H1 (cell line): ENCODE results near the gene ZNF516. TPM values are rescaled to one million over a fixed set of nuclear protein-coding genes. Genes with fewer than 3 reads are reported as not detected.

Experiments
- CTCF ChIA-PET: fragments of 300-600 bp; sonication (Branson Sonifier 250); formaldehyde crosslinking; loops from one replicate; lab custom pipeline; 2021; ENCODE audit not compliant: partially characterized antibody; lab: Charles Lee
- POLR2A ChIA-PET: fragments of 300-600 bp; sonication (Branson Sonifier 250); formaldehyde crosslinking; loops from one replicate; lab custom pipeline; 2021; ENCODE audit warnings: inconsistent platforms; ENCODE audit not compliant: partially characterized antibody; lab: Charles Lee
- DNase-seq, 2 experiments: peaks; one replicate each; pipeline versions ENCODE4 v3.0.0 to v3.0.0-alpha.2; 2010 to 2022; ENCODE audit warnings: low spot score in 2 of 2, low read depth in 1 of 2, mixed read lengths in 1 of 2
- FAIRE-seq: peaks from 2 replicates; lab custom pipeline; 2011; peaks lifted over from hg19 to GRCh38; lab: Jason Lieb, UNC
- H2AFZ ChIP-seq: 2 replicates; pipeline ENCODE4 v1.8.1; 2012; ENCODE audit warnings: low read length, inconsistent platforms
- H2AK5ac ChIP-seq: 2 replicates; pipeline ENCODE4 v1.6.1; 2013; ENCODE audit warnings: low read depth, low read length
- H2BK120ac ChIP-seq: replicated peaks from 2 replicates; pipeline ENCODE3; 2013; ENCODE audit warnings: low read depth, low read length, inconsistent platforms
- H2BK12ac ChIP-seq: 2 replicates; pipeline ENCODE4 v1.6.1; 2013; ENCODE audit warnings: low read depth, low read length
- H2BK15ac ChIP-seq: 2 replicates; pipeline ENCODE4 v1.6.1; 2013; ENCODE audit warnings: low read length
- H2BK20ac ChIP-seq: 2 replicates; pipeline ENCODE4 v1.6.1; 2013; ENCODE audit warnings: low read length
- H2BK5ac ChIP-seq: 2 replicates; pipeline ENCODE4 v1.6.1; 2013; ENCODE audit warnings: low read depth, low read length
- H3K14ac ChIP-seq: 2 replicates; pipeline ENCODE4 v1.6.1; 2013; ENCODE audit warnings: inconsistent platforms; ENCODE audit not compliant: insufficient read length
- H3K18ac ChIP-seq: 2 replicates; pipeline ENCODE4 v1.6.1; 2013; ENCODE audit warnings: low read length; ENCODE audit errors: extremely low read depth
- H3K23ac ChIP-seq: 2 replicates; pipeline ENCODE4 v1.6.1; 2013; ENCODE audit warnings: inconsistent platforms; ENCODE audit not compliant: insufficient read length
- H3K23me2 ChIP-seq: 2 replicates; pipeline ENCODE4 v1.6.1; 2013; ENCODE audit warnings: low read depth, low read length
- H3K27ac ChIP-seq: 2 replicates; pipeline ENCODE4 v1.6.1; 2011; ENCODE audit warnings: low read depth, low read length, inconsistent platforms
- H3K27me3 ChIP-seq, 4 experiments: replicated peaks in 1 of 4; 1 replicate in 1 of 4; 2 replicates in 3 of 4; pipeline versions ENCODE4 v1.6.1 to v1.8.1; 2011 to 2013; ENCODE audit warnings: low read length in 3 of 4, mild to moderate bottlenecking in 3 of 4, inconsistent platforms in 2 of 4, mixed read lengths in 2 of 4, moderate library complexity in 1 of 4; ENCODE audit not compliant: control insufficient read depth in 3 of 4, insufficient read depth in 3 of 4; ENCODE audit errors: extremely low read depth in 1 of 4
- H3K36me3 ChIP-seq, 4 experiments: 2 replicates each; pipeline versions ENCODE4 v1.6.1 to v1.8.1; 2011 to 2013; ENCODE audit warnings: mild to moderate bottlenecking in 4 of 4, low read length in 3 of 4, moderate library complexity in 2 of 4, control low read depth in 1 of 4, inconsistent platforms in 1 of 4; ENCODE audit not compliant: insufficient read depth in 4 of 4, control insufficient read depth in 2 of 4
- H3K4ac ChIP-seq: replicated peaks from 2 replicates; pipeline ENCODE3; 2013; ENCODE audit warnings: low read length, low read depth, mixed read lengths, inconsistent platforms; ENCODE audit not compliant: insufficient read length
- H3K4me1 ChIP-seq, 4 experiments: replicated peaks in 1 of 4; 1 replicate in 1 of 4; 2 replicates in 3 of 4; pipeline versions ENCODE4 v1.6.1 to v1.8.1; 2011 to 2013; ENCODE audit warnings: low read length in 3 of 4, inconsistent platforms in 2 of 4, mixed read lengths in 1 of 4; ENCODE audit not compliant: insufficient read depth in 4 of 4, control insufficient read depth in 3 of 4
- H3K4me2 ChIP-seq, 2 experiments: 2 replicates each; pipeline versions ENCODE4 v1.6.1 to v1.8.1; 2011 to 2013; ENCODE audit warnings: low read depth in 2 of 2, low read length in 2 of 2, control low read depth in 1 of 2, inconsistent platforms in 1 of 2, mild to moderate bottlenecking in 1 of 2; ENCODE audit not compliant: insufficient read depth in 1 of 2
- H3K4me3 ChIP-seq, 4 experiments: fragments of 200-600, 300-600 bp in 1 of 4; sonication (generic), shearing (Covaris generic), sonication (Bioruptor Twin) in 1 of 4; 2 replicates each; pipeline versions ENCODE4 v1.5.1 to v1.8.1; 2011 to 2016; ENCODE audit warnings: low read length in 4 of 4, low read depth in 3 of 4, control low read depth in 2 of 4, inconsistent platforms in 2 of 4, mild to moderate bottlenecking in 2 of 4, mixed read lengths in 1 of 4, moderate library complexity in 1 of 4; ENCODE audit not compliant: insufficient read depth in 2 of 4; ENCODE audit errors: extremely low read depth in 1 of 4
- H3K56ac ChIP-seq: replicated peaks from 2 replicates; pipeline ENCODE3; 2013; ENCODE audit warnings: low read depth, mild to moderate bottlenecking, mixed read lengths, low read length, inconsistent platforms; ENCODE audit not compliant: insufficient read length
- H3K79me1 ChIP-seq: 2 replicates; pipeline ENCODE4 v1.6.1; 2013; ENCODE audit warnings: low read depth, low read length, control low read depth
- H3K79me2 ChIP-seq, 2 experiments: 2 replicates each; pipeline versions ENCODE4 v1.6.1 to v1.8.1; 2012 to 2013; ENCODE audit warnings: low read length in 2 of 2, mild to moderate bottlenecking in 2 of 2, inconsistent platforms in 1 of 2; ENCODE audit not compliant: insufficient read depth in 2 of 2, control insufficient read depth in 1 of 2
- H3K9ac ChIP-seq, 4 experiments: replicated peaks in 1 of 4; 1 replicate in 1 of 4; 2 replicates in 3 of 4; pipeline versions ENCODE4 v1.6.1 to v1.8.1; 2011 to 2013; ENCODE audit warnings: low read depth in 3 of 4, low read length in 3 of 4, control low read depth in 2 of 4, mild to moderate bottlenecking in 2 of 4, moderate library complexity in 2 of 4, inconsistent platforms in 1 of 4; ENCODE audit errors: extremely low read depth in 1 of 4
- H3K9me3 ChIP-seq, 2 experiments: 2 replicates each; pipeline versions ENCODE4 v1.6.1 to v1.8.1; 2012 to 2013; ENCODE audit warnings: mild to moderate bottlenecking in 2 of 2, moderate library complexity in 2 of 2, control low read depth in 1 of 2, inconsistent platforms in 1 of 2, low read depth in 1 of 2, low read length in 1 of 2, mixed read lengths in 1 of 2; ENCODE audit not compliant: insufficient read depth in 2 of 2
- H4K20me1 ChIP-seq, 2 experiments: replicated peaks in 1 of 2; 2 replicates each; pipeline versions ENCODE3 to v1.8.1; 2011 to 2013; ENCODE audit warnings: inconsistent platforms in 2 of 2, low read length in 2 of 2, mild to moderate bottlenecking in 1 of 2; ENCODE audit not compliant: insufficient read depth in 2 of 2, control insufficient read depth in 1 of 2
- H4K5ac ChIP-seq: 2 replicates; pipeline ENCODE4 v1.6.1; 2013; ENCODE audit warnings: low read length, low read depth, mixed read lengths, inconsistent platforms; ENCODE audit not compliant: insufficient read length
- H4K8ac ChIP-seq: 2 replicates; pipeline ENCODE4 v1.8.0; 2013; ENCODE audit warnings: mild to moderate bottlenecking, moderate library complexity, low read length, inconsistent platforms; ENCODE audit not compliant: insufficient read depth; ENCODE audit errors: extremely low read depth
- H4K91ac ChIP-seq: replicated peaks from 2 replicates; pipeline ENCODE3; 2013; ENCODE audit warnings: low read length, mixed read lengths, inconsistent platforms; ENCODE audit not compliant: insufficient read length
- CHD1 ChIP-seq: IDR thresholded peaks from 2 replicates; pipeline ENCODE4 v1.6.1; 2012; ENCODE audit warnings: low read depth, low read length, improper control_type of control experiment
- RBBP5 ChIP-seq: IDR thresholded peaks from 2 replicates; pipeline ENCODE4 v1.7.1; 2012; ENCODE audit warnings: low read depth, mild to moderate bottlenecking, inconsistent platforms, low read length, moderate library complexity, borderline replicate concordance
- TBP ChIP-seq: IDR thresholded peaks from 2 replicates; pipeline ENCODE4 v1.6.1; 2011; ENCODE audit warnings: low read depth, low read length, improper control_type of control experiment
- WGBS, 2 experiments: shearing (Covaris generic) in 1 of 2; methylation state at CpG; one replicate each; pipeline versions ENCODE4 v1.1.6 to v1.1.7; 2013 to 2015; ENCODE audit warnings: low lambda C conversion rate in 2 of 2, mixed read lengths in 2 of 2, inconsistent platforms in 1 of 2, low coverage in 1 of 2, missing lambda C conversion rate in 1 of 2; ENCODE audit not compliant: insufficient replicate concordance in 2 of 2, insufficient coverage in 1 of 2, insufficient read length in 1 of 2; ENCODE audit errors: extremely low coverage in 1 of 2, missing lambda C conversion rate in 1 of 2; 5-methylcytosine and 5-hydroxymethylcytosine counted together
- polyA plus RNA-seq, 7 experiments: library from polyadenylated mRNA; depleted of rRNA in 3 of 7; stranded (reverse) in 5 of 7; unstranded in 2 of 7; fragments of >200 nt in 5 of 7; fragments of 200-250 nt in 2 of 7; gene quantifications; 1 replicate in 5 of 7; 2 replicates in 1 of 7; 4 replicates in 1 of 7; pipeline versions ENCODE4 v1.2.1 to v1.2.3, GENCODE V29; 2011 to 2013; ENCODE audit warnings: missing spikeins in 2 of 7, mixed read lengths in 2 of 7
- total RNA-seq: library from RNA; stranded (reverse); fragmentation: NEBNext Ultra II Directional; extraction: Animal tissue kit (Norgen Biotek cat#: 25700); gene quantifications from 2 replicates; pipeline ENCODE4 v1.2.1, GENCODE V29; 2021

The ZNF516 gene
- total and polyA plus RNA-seq, 2 of the 8 experiments (the other 6 are each of a cell fraction or from before 2014, with no cell fraction given), result 7.3 to 17.0 TPM

DNA sequence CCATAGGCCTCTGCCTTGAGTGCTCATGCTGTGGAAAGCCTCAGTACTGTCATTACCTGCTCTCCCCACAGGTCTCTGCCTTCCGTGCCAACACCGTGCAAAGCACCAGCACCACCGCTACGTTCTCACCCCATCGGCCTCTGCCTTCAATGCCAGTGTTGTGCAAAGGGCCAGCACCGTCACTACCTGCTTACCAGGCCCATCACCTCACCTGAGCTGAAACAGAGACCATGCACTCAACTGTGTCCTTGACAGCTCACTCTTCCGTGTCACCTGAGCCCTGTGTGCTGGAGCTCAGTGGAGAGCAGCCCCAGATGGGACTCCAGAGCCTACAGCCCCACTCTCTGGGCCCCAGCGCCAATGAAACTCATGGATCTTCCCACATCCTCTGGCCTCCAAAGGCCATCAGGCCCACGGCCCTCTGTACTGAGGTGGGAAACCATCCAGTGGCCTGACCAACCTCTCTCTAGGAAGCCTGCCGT is 62.7 kb downstream of the ZNF516 start:
- Histone ChIP-seq H2BK12ac (no peak overlapping the region), H4K91ac (no peak overlapping the region), H3K79me2 (peaks cover 0 to 28% of the 10 kb centered on the region in 2 experiments; a peak in 2 of 4 replicates), H2BK120ac (no peak overlapping the region), H3K23me2 (no peaks in the 10 kb centered on the region), H3K14ac (no peak overlapping the region), H2BK20ac (no peak overlapping the region), H3K27me3 (no peaks in the 10 kb centered on the region), H3K9ac (no peak overlapping the region), H3K4ac (no peak overlapping the region), H3K23ac (no peak overlapping the region), H2AK5ac (no peak overlapping the region), H4K5ac (no peak overlapping the region), H2BK15ac (no peak overlapping the region), H3K27ac (no peak overlapping the region), H4K8ac (no peak overlapping the region), H3K18ac (no peak overlapping the region), H3K9me3 (no peaks in the 10 kb centered on the region), H3K4me3 (no peak overlapping the region), H3K56ac (no peak overlapping the region), H4K20me1 (peaks cover 3 to 24% of the 10 kb centered on the region in 2 experiments), H3K4me1 (peaks cover 0 to 4% (median 0%) of the 10 kb centered on the region in 4 experiments; a peak in 1 of 7 replicates), H3K4me2 (no peak overlapping the region), H3K79me1 (peaks cover 15% of the 10 kb centered on the region), H3K36me3 (no peaks in the 10 kb centered on the region), H2AFZ (no peak overlapping the region), H2BK5ac (peak overlapping the region; percentile 35; the same call in 1 of the 2 replicates)
- DNase-seq (no peak), FAIRE-seq (no peak)
- 88% methylated on average over 10 of the region's 10 CpGs; no CpG with 5 or more reads in 1 of the 2 experiments for WGBS, 2 experiments
- CTCF ChIA-PET, result no interaction called here
- POLR2A ChIA-PET, result no interaction called here
- TF ChIP-seq RBBP5 (no peak), CHD1 (no peak), TBP (no peak)
